PFSK-1 (cell line): ENCODE measurements around the gene EVA1B.

Experiments used
- FOXP2 ChIP-seq: optimal IDR thresholded peaks from 2 replicates; pipeline ENCODE3; 2011; ENCODE audit warnings: borderline replicate concordance, control low read depth, inconsistent platforms; ENCODE audit not compliant: insufficient read depth; ENCODE audit errors: extremely low read length, extremely low read depth
- POLR2AphosphoS5 ChIP-seq: IDR thresholded peaks from 2 replicates; pipeline ENCODE4 v1.6.1; 2012; ENCODE audit warnings: low read depth, mild to moderate bottlenecking, control low read depth, low read length, moderate library complexity
- SIN3A ChIP-seq: IDR thresholded peaks from 2 replicates; pipeline ENCODE4 v1.6.1; 2012; ENCODE audit warnings: mild to moderate bottlenecking, low read length, moderate library complexity, borderline replicate concordance; ENCODE audit not compliant: insufficient read depth
- TAF1 ChIP-seq: IDR thresholded peaks from 2 replicates; pipeline ENCODE4 v1.6.1; 2012; ENCODE audit warnings: low read length, control low read depth, borderline replicate concordance; ENCODE audit not compliant: insufficient read depth
- TF ChIP-seq, protein P1 (sequence below), 2 experiments: IDR thresholded peaks; 2 replicates each; pipeline versions ENCODE4 v1.6.1 to v1.8.0; 2011 to 2012; ENCODE audit warnings: low read depth in 2 of 2, low read length in 2 of 2, control low read depth in 1 of 2, inconsistent platforms in 1 of 2, mild to moderate bottlenecking in 1 of 2, moderate library complexity in 1 of 2; ENCODE audit not compliant: insufficient read depth in 1 of 2

Gene EVA1B

DNA sequence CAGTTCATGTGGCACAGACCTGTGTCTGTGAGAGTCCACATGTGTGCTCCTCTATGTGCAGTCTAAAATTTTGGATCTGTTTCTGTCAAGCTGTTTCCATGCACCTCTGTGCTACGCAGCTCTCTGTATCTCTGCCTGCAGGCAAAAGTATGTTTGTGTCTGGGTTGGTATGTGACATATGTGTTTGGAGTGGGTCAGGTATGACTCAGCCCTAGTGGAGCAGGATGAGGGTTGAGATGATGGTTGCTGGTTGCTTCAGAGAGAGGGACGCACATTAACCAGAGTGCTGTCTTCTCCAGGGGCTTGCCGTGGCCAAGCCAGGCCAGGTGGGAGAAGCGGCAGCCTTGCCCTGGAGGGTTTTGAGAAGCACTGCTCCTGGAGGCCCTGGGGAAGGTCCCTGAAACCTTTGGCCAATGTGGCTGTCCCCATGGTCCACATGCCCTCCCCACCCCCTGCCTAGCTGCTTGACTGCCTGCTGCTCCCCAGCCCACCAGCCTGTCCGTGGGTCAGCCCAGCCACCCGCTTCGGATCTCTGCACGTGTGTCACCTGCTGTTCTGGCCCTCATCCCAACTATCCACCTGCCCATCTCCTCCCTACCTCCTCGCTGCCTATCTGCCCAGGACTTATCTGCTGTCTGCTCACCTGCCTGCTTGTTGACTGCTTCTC, 4.1 kb upstream of the EVA1B start:
- TF ChIP-seq, protein P1, sequence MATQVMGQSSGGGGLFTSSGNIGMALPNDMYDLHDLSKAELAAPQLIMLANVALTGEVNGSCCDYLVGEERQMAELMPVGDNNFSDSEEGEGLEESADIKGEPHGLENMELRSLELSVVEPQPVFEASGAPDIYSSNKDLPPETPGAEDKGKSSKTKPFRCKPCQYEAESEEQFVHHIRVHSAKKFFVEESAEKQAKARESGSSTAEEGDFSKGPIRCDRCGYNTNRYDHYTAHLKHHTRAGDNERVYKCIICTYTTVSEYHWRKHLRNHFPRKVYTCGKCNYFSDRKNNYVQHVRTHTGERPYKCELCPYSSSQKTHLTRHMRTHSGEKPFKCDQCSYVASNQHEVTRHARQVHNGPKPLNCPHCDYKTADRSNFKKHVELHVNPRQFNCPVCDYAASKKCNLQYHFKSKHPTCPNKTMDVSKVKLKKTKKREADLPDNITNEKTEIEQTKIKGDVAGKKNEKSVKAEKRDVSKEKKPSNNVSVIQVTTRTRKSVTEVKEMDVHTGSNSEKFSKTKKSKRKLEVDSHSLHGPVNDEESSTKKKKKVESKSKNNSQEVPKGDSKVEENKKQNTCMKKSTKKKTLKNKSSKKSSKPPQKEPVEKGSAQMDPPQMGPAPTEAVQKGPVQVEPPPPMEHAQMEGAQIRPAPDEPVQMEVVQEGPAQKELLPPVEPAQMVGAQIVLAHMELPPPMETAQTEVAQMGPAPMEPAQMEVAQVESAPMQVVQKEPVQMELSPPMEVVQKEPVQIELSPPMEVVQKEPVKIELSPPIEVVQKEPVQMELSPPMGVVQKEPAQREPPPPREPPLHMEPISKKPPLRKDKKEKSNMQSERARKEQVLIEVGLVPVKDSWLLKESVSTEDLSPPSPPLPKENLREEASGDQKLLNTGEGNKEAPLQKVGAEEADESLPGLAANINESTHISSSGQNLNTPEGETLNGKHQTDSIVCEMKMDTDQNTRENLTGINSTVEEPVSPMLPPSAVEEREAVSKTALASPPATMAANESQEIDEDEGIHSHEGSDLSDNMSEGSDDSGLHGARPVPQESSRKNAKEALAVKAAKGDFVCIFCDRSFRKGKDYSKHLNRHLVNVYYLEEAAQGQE (IDR thresholded peaks at IDR 0.05; ENCODE audit: insufficient read depth in 1 of 2, low read depth in 2 of 2, low read length in 2 of 2) = no peak
- TF ChIP-seq TAF1 (no peak), SIN3A (no peak), POLR2AphosphoS5 (no peak)

DNA sequence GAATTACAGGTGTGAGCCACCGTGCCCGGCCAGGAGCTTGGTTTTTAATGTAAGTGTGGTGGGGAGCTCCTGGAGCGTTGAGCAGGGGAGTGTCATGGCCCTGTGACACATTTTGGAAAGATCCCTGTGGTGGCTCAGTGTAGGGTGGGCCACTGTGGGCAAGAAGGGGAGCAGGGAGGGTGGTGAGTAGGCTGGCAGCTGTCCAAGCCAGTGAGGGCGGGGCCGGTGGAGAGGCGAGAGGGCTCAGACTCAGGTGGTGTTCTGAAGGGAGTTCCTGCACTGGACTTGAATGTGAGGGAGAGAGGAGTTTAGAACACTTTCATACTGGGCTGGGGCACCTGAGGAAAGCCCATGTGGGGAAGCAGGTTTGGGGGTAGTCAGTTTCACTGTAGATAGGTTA, 3.1 kb upstream of the EVA1B start:
- TF ChIP-seq, protein P1 (IDR thresholded peaks at IDR 0.05; ENCODE audit: insufficient read depth in 1 of 2, low read depth in 2 of 2, low read length in 2 of 2) = no peak
- TF ChIP-seq FOXP2 = no peak
- TF ChIP-seq TAF1 = no peak
- TF ChIP-seq SIN3A = no peak
- TF ChIP-seq POLR2AphosphoS5 = no peak

DNA sequence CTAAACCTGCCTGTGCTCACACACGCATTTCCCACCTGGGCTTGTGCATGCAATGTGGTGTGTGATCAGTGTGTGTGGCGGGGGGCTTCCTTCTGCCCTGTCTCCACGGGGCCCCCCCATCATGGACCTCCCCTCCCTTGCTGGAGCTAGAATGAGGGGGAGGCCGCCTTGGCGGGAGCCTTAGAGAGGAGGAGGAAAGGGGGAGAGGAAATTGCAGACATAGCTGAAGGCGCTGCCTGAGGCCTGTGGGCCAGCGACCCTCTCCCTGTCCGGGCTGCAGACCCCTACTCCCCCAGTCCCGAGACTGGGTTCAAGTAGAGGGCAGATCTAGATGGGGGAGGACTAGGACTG, 883 bp upstream of the EVA1B start:
- no peak for TF ChIP-seq POLR2AphosphoS5
- TF ChIP-seq, protein P1 (IDR thresholded peaks at IDR 0.05; ENCODE audit: insufficient read depth in 1 of 2, low read depth in 2 of 2, low read length in 2 of 2) = no peak
- no peak for TF ChIP-seq TAF1
- TF ChIP-seq FOXP2 = no peak
- no peak for TF ChIP-seq SIN3A

DNA sequence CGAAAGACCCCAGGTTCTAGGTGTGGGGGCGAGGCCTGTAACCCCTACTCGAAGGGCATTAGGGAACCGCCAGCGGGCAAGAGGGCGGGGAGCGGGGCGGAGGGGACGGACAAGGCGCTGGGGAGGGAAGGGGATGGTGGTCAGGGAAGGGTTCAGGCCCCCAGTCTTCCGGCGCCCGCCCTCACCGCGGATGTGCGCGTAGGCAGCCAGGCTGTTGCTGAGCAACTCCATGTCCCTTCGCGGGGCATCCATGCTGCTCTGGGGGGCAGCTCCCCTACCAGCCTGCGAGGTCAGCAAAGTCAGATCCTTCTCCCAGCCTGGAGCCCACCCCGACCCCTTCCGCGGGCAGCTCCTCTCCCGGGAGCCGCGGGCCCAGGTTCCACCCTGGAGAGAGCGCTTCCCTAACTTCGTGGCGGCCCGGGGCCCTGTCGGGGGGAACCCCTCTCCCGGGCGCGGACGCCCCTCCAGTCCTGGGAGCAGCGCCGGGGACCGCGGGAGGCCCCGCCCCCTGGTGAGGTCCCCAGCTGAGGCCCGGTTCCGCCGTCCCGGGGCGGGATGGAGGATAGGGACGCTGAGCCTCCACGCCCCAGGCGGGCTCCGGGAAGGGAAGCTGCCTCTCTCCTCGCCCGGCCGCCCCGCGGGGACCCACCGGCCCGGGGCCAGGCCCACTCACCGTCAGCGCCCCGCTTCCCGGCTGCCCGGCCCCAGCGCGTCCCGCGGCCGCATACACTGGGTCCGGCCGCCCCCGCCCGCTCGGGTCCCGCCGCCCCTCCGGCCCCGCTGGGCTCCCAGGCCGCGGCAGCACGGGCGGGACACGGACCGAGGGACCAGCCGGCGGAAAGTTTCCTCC, 434 bp downstream of the EVA1B start:
- no peak for TF ChIP-seq TAF1
- TF ChIP-seq, protein P1 (IDR thresholded peaks at IDR 0.05; ENCODE audit: insufficient read depth in 1 of 2, low read depth in 2 of 2, low read length in 2 of 2) = no peak
- no peak for TF ChIP-seq POLR2AphosphoS5
- no peak for TF ChIP-seq FOXP2
